OCI-LY7 (cell line): ENCODE data around the gene HSPB3. TPM values are rescaled to one million over a fixed set of nuclear protein-coding genes. Genes with fewer than 3 reads are reported as not detected.

Experiments used
- BruUV-seq: library from RNA; stranded (reverse); fragments of 400-500 nt; replicated peaks from 2 replicates; lab custom pipeline; 2021; lab: Mats Ljungman, UMichigan
- CTCF ChIA-PET: fragments of 300-600 bp; sonication (Branson Sonifier 250); formaldehyde crosslinking; loops from one replicate; lab custom pipeline; 2022; ENCODE audit warnings: antibody characterized with exemption; ENCODE audit not compliant: unreplicated experiment; lab: Charles Lee
- POLR2A ChIA-PET: fragments of 300-600 bp; sonication (Branson Sonifier 250); formaldehyde crosslinking; loops from one replicate; lab custom pipeline; 2022; ENCODE audit warnings: antibody characterized with exemption; lab: Charles Lee
- DNase-seq: peaks from one replicate; pipeline ENCODE4 v3.0.0-alpha.2; 2015; ENCODE audit warnings: low spot score
- H2AFZ ChIP-seq: fragments of 200-600 bp; sonication (generic), shearing (Covaris generic); 2 replicates; pipeline ENCODE4 v1.6.1; 2014; ENCODE audit warnings: mild to moderate bottlenecking, antibody characterized with exemption, low read length, moderate library complexity
- H3K27ac ChIP-seq: fragments of 200-600 bp; sonication (generic); 2 replicates; pipeline ENCODE4 v1.5.1; 2014; ENCODE audit warnings: mixed run types, low read depth, mild to moderate bottlenecking, moderate library complexity, low read length, inconsistent platforms; ENCODE audit not compliant: poor library complexity, severe bottlenecking
- H3K36me3 ChIP-seq: fragments of 200-600 bp; sonication (generic); 2 replicates; pipeline ENCODE4 v1.6.1; 2014; ENCODE audit warnings: mild to moderate bottlenecking, antibody characterized with exemption, low read length, moderate library complexity, mixed read lengths; ENCODE audit not compliant: insufficient read depth
- H3K4me1 ChIP-seq: fragments of 200-600 bp; sonication (generic); 2 replicates; pipeline ENCODE4 v1.5.1; 2014; ENCODE audit warnings: mild to moderate bottlenecking, low read length; ENCODE audit not compliant: insufficient read depth, poor library complexity, severe bottlenecking
- H3K4me2 ChIP-seq: fragments of 200-600 bp; sonication (generic); 2 replicates; pipeline ENCODE4 v1.6.1; 2014; ENCODE audit warnings: mild to moderate bottlenecking, low read length
- H3K4me3 ChIP-seq: fragments of 200-600 bp; sonication (generic); 2 replicates; pipeline ENCODE4 v1.5.1; 2014; ENCODE audit warnings: mild to moderate bottlenecking, low read depth, low read length; ENCODE audit not compliant: poor library complexity, severe bottlenecking
- H3K79me2 ChIP-seq: fragments of 200-600 bp; sonication (generic); 2 replicates; pipeline ENCODE4 v1.6.1; 2016; ENCODE audit warnings: low read depth, mild to moderate bottlenecking, low read length, moderate library complexity, mixed read lengths; ENCODE audit not compliant: insufficient read depth
- H3K9me2 ChIP-seq: fragments of 200-600 bp; sonication (generic); 2 replicates; pipeline ENCODE4 v1.6.1; 2016; ENCODE audit warnings: mild to moderate bottlenecking, low read length, mixed read lengths; ENCODE audit not compliant: insufficient read depth
- H3K9me3 ChIP-seq: fragments of 200-600 bp; sonication (generic); 2 replicates; pipeline ENCODE4 v1.6.1; 2014; ENCODE audit warnings: mild to moderate bottlenecking, mixed run types, low read length, mixed read lengths
- H4K20me1 ChIP-seq: fragments of 200-600 bp; sonication (generic); 2 replicates; pipeline ENCODE4 v1.6.1; 2014; ENCODE audit warnings: mild to moderate bottlenecking, antibody characterized with exemption, low read length, moderate library complexity, mixed read lengths; ENCODE audit not compliant: insufficient read depth
- CTCF ChIP-seq: fragments of 200-600 bp; sonication (generic); conservative IDR thresholded peaks from 2 replicates; pipeline ENCODE4 v1.5.1; 2014; ENCODE audit warnings: mild to moderate bottlenecking, antibody characterized with exemption, low read length, moderate library complexity, mixed read lengths
- EZH2phosphoT487 ChIP-seq: fragments of 200-600 bp; sonication (generic); IDR thresholded peaks from 2 replicates; pipeline ENCODE4 v1.6.1; 2018; ENCODE audit warnings: low read depth, borderline replicate concordance, mild to moderate bottlenecking, mixed run types, antibody characterized with exemption, low read length, moderate library complexity, mixed read lengths
- intact Hi-C: fragments of 100-400 bp; cut with micrococcal nuclease; formaldehyde crosslinking; loops from one replicate; pipeline ENCODE4 v1.10.0; 2022; ENCODE audit not compliant: unreplicated experiment
- total RNA-seq, 2 experiments: library from RNA; depleted of rRNA in 1 of 2; stranded (reverse); fragments of >200 nt in 1 of 2; shearing (Covaris generic) in 1 of 2; gene quantifications; 2 replicates each; pipeline ENCODE4 v1.2.3, GENCODE V29; 2014 to 2022

The HSPB3 gene
- total RNA-seq, 2 experiments from 2014 or later: not detected

DNA sequence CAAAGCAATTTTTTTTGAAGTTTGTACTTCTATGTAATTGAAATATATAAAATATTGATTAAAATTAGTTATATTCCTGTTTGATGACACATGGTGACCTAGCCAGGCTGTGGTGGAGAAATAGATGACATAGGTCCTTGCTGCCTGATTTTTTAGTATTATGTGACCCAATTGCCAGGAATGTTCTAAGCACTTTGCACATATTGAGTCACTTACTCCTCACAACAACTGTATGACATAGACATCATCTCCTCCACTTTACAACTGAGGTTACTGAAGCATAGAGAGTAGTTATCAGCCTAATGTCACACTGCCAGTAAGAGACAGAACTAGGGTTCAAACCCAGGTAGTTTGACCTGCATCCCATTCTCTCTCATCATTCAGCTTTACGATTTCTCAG, 35.8 kb downstream of the HSPB3 start:
- H3K27ac ChIP-seq: no peak overlapping the region
- ChIA-PET CTCF (no interaction called here), POLR2A (no interaction called here)
- H3K4me2 ChIP-seq: no peak overlapping the region
- no peak overlapping the region for H3K4me3 ChIP-seq
- no peak for DNase-seq
- H4K20me1 ChIP-seq: no peaks in the 10 kb centered on the region
- no peaks in the 10 kb centered on the region for H3K9me2 ChIP-seq
- no peaks in the 10 kb centered on the region for H3K4me1 ChIP-seq
- no peaks in the 10 kb centered on the region for H3K79me2 ChIP-seq
- no peaks in the 10 kb centered on the region for H3K36me3 ChIP-seq
- intact Hi-C loops: no loop called here
- TF ChIP-seq EZH2phosphoT487 (no peak), CTCF (no peak)
- H3K9me3 ChIP-seq: no peaks in the 10 kb centered on the region
- no TSS peak for BruUV-seq
- no peak overlapping the region for H2AFZ ChIP-seq

DNA sequence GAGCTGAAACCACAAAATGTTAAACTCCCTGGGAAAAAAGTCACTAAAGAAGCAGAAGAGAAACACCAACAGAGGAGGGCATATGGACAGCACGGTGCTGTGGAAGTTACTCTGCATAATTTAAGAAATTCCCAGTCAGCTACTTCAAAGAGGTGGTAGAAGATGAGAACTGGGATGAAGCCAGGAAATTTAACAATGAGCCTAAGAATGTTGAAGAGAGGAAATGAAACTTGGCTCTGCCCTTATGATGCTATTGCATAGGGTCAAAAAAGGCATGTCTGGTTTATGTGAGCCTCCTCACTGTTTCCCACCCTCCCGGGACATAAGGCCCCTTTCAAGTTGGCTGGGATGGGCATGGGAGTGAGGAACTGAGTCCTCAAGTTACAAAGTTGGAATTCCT, 36.7 kb downstream of the HSPB3 start:
- no TSS peak for BruUV-seq
- TF ChIP-seq CTCF (no peak), EZH2phosphoT487 (no peak)
- DNase-seq: no peak
- no peaks in the 10 kb centered on the region for H3K9me3 ChIP-seq
- no peak overlapping the region for H2AFZ ChIP-seq
- H3K36me3 ChIP-seq: no peaks in the 10 kb centered on the region
- ChIA-PET POLR2A (no interaction called here), CTCF (no interaction called here)
- H4K20me1 ChIP-seq: no peaks in the 10 kb centered on the region
- H3K9me2 ChIP-seq: no peaks in the 10 kb centered on the region
- H3K4me1 ChIP-seq: no peaks in the 10 kb centered on the region
- no peak overlapping the region for H3K27ac ChIP-seq
- H3K79me2 ChIP-seq: no peaks in the 10 kb centered on the region
- no peak overlapping the region for H3K4me3 ChIP-seq
- intact Hi-C loops: no loop called here
- H3K4me2 ChIP-seq: no peak overlapping the region

DNA sequence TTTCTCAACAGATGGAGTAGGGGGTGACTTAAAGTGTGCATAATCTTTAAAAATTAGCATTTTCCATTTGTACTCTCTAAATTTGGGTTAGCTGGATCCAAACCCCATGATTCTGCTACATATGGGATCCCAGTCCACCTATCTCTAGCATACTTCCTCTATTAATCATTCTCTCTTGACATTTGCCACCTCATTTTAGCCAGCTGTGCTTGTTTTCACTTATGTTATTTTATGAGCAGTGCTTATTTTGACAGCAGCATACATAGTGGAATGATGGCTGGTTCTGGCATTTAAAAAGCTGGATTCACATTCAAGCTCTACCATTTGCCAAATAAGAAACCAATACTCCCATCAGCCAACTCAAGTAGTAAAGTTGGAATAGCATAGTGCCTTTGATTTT, 39.5 kb downstream of the HSPB3 start:
- Histone ChIP-seq H3K4me3 (no peak overlapping the region), H3K4me1 (no peaks in the 10 kb centered on the region), H2AFZ (no peak overlapping the region), H3K27ac (no peak overlapping the region), H4K20me1 (no peaks in the 10 kb centered on the region), H3K9me3 (no peaks in the 10 kb centered on the region), H3K79me2 (no peaks in the 10 kb centered on the region), H3K36me3 (no peaks in the 10 kb centered on the region), H3K4me2 (no peak overlapping the region), H3K9me2 (no peaks in the 10 kb centered on the region)
- no peak for DNase-seq
- BruUV-seq: no TSS peak
- POLR2A ChIA-PET: interaction anchor here (0.7 kb wide), 1 partner anchor 248 kb away, joined by 3 read pairs; no protein-coding TSS in a partner anchor
- no peak for TF ChIP-seq EZH2phosphoT487
- TF ChIP-seq CTCF: no peak
- CTCF ChIA-PET: no interaction called here
- intact Hi-C loops: no loop called here

Other genes starting within 250 kb of the HSPB3 start
- gene ARL15, start 145.1 kb upstream of the HSPB3 start, total RNA-seq (2014; rRNA removed; shearing (Covaris generic)): 24.4 and 27.7 TPM in 2 replicates
- gene ARL15, start 145.1 kb upstream of the HSPB3 start, total RNA-seq (2022): 18.8 and 20.3 TPM in 2 replicates
- 9.9 and 14.6 TPM in 2 replicates for gene SNX18, start 62.1 kb downstream of the HSPB3 start, total RNA-seq (2014; rRNA removed; shearing (Covaris generic))
- 6.3 and 7.7 TPM in 2 replicates for gene SNX18, start 62.1 kb downstream of the HSPB3 start, total RNA-seq (2022)